ENCODE data around the gene PPP1R18.

- no peak for TF ChIP-seq CTCF (IDR thresholded peaks at IDR 0.05)
- TF ChIP-seq EP300 (IDR thresholded peaks at IDR 0.05; ENCODE audit: low read depth) = no peak
- no peak for TF ChIP-seq POLR2AphosphoS5 (IDR thresholded peaks at IDR 0.05)
- no peak for TF ChIP-seq POLR2A (IDR thresholded peaks at IDR 0.05)
These were observed 1.9 kb downstream of the PPP1R18 start for GRCh38 chr6:30684386-30685156.
